Right lung (tissue), 5 donors: Measurements from ENCODE around the gene MYOG. TPM values are rescaled to one million over a fixed set of nuclear protein-coding genes. Genes with fewer than 3 reads are reported as not detected.

Source experiments
- DNase-seq, 2 donors: peaks; one replicate each; pipeline ENCODE4 v3.0.0-alpha.2; 2013
- polyA plus RNA-seq, 5 donors: library from polyadenylated mRNA; unstranded; fragments of 120-200 nt; gene quantifications; one replicate each; pipeline versions ENCODE4 v1.2.1 to v1.2.3, GENCODE V29; 2013; ENCODE audit warnings: inconsistent platforms in 1 of 5, low replicate concordance in 1 of 5; ENCODE audit not compliant: insufficient read length in 5 of 5, insufficient read depth in 1 of 5

Gene MYOG
- polyA plus RNA-seq, 5 donors = 0.08 to 20.2 (median 0.55) TPM; not detected in 2

GRCh38 chr1:203120325-203121153 lies 34.7 kb upstream of the MYOG start:
- DNase-seq = no peak

GRCh38 chr1:203117611-203118575 lies 32.1 kb upstream of the MYOG start:
- peak; percentile 59 to 61 for DNase-seq

- DNase-seq = no peak
Measured at GRCh38 chr1:203116091-203116820, 30.4 kb upstream of the MYOG start.

GRCh38 chr1:203114202-203114601 lies 28.4 kb upstream of the MYOG start:
- no peak for DNase-seq

GRCh38 chr1:203113308-203113707 lies 27.5 kb upstream of the MYOG start:
- no peak for DNase-seq

- DNase-seq = no peak
Measured at GRCh38 chr1:203112475-203112874, 26.7 kb upstream of the MYOG start.

GRCh38 chr1:203104789-203105390 lies 19.1 kb upstream of the MYOG start:
- DNase-seq = no peak

GRCh38 chr1:203103829-203104495 lies 18.1 kb upstream of the MYOG start:
- DNase-seq = no peak

- no peak for DNase-seq
Measured at GRCh38 chr1:203103216-203103615, 17.4 kb upstream of the MYOG start.

GRCh38 chr1:203101813-203102634 lies 16.2 kb upstream of the MYOG start:
- no peak for DNase-seq

GRCh38 chr1:203100516-203100869 lies 14.7 kb upstream of the MYOG start:
- no peak for DNase-seq

- no peak for DNase-seq
Measured at GRCh38 chr1:203099805-203100515, 14.1 kb upstream of the MYOG start.

- DNase-seq = no peak
Measured at GRCh38 chr1:203098914-203099520, 13.2 kb upstream of the MYOG start.

GRCh38 chr1:203098445-203098844 lies 12.6 kb upstream of the MYOG start:
- no peak for DNase-seq

- no peak for DNase-seq
Measured at GRCh38 chr1:203097001-203097400, 11.2 kb upstream of the MYOG start.

GRCh38 chr1:203096566-203096965 lies 10.8 kb upstream of the MYOG start:
- DNase-seq = no peak

GRCh38 chr1:203095061-203095690 lies 9.4 kb upstream of the MYOG start:
- no peak for DNase-seq

- DNase-seq = no peak
Measured at GRCh38 chr1:203093754-203094410, 8.1 kb upstream of the MYOG start.
